HG02852 (cell line): ENCODE results near the gene EPAS1.

Source experiments
- ATAC-seq: cut with Tn5 transposase; IDR thresholded peaks from one replicate; pipeline ENCODE4 v1.9.1; 2021; ENCODE audit warnings: mild to moderate bottlenecking, moderate library complexity; ENCODE audit not compliant: unreplicated experiment

The EPAS1 gene

DNA sequence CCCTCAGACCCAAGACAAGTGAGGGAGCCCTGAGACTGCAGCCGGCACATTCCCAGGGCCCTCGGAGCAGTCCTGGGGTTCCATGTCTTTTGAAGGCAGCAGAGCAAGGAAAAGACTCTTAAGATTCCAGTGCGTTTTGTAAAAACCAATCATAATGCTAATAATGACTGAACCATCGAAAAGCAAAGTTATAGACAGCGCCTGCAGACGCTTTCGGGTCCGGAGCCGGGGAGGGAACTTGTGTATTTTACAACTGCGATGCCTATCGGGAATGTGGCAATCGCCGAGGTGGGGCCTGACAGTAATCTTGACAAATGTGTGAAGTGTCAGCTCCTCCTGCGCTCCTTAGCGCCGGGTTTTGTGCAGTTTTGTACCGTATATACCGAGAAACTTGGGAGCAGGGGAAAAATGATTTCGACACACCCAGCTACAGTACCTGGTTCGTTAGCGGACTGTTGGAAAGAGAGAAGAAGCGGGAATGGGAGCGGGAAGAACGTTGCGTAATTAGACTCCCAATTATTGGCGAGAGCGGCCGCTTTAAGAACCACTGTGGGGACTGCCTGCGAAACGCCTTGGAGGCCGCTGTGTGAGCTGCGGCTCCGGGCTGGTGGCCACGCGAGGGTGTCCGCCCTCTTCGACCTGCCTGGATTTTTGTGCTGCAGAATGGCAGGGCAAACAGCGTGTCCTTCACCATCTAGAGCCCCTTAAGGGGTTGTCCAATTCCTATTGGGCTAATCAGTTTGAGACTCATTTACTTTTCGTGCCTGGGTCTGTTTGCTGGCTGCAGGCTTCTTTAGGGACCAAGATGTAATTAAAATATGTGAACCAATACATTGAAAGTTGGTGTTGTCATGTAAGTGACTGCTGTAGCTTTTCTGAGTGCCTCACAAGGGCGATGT, 2.4 kb downstream of the EPAS1 start:
- no peak for ATAC-seq

DNA sequence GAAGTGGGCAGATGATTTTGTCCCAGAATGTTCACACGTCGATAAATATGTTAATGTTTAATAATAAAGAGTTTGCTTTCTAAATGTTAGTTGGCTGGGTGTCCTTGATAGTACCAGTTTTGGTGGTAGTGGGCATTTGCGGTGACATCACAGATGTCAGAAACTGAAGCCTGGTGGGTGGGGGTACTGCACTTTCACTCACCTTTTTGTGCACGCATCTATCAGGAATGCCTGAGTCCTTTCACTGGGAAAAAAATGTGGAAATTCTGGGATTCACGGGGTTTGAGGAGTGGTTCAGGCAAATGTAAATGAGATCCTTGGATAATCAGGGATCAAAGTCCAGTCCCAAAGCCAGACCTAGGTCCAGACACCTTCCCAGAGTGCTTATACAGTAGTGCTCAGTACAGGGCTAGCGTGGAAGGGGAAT, 3.2 kb downstream of the EPAS1 start:
- ATAC-seq: no peak

DNA sequence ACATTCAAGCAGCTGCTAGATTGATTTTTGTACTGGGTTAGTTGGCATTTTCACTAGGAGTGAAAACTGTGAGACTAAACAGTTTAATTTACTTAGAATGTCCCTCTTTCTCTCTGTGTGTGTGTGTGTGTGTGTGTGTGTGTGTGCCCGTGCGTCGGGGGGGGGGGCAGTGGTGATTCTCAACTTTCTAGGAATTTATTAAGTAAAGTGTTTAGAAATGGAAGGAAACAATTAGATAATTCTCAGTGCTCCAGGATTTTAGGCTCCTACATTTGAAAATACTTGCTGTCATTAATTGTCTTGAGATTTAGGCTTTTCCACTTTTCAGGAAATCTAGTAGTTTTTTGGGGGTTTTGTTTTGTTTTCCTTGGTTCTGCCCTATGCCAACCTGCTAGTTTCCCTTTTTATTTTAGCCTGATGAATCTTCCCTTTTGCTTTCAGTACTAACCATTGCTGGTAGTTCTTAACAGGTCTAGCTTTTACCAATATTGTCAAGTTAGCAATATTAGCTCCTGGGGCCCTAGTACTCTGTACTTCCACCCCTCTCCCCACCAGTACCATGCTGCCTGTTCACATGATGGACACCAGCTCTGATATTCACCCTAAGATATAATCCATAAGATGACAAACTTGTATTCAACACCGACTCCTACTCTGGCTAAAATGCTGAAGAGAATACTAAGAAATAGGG, 4.9 kb downstream of the EPAS1 start:
- ATAC-seq: no peak

DNA sequence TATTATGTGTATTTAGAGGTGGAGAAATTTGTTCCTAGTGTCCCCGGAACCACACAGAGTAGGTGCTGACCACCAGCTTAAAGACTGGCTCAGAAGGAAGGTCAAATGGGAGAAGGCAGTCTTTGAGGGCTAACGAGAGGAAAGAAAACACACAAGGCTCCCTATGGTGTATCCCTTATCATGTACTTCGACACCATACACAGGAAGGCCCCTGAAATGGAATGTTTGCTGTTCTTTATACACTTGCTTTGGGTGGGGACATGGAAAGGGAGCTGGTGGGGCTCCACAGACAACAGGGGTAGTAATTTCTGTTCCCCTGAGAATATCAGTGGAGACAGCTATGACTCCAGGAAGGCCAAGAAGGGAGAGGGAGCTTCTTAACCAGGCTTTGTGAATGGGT, 6.0 kb downstream of the EPAS1 start:
- no peak for ATAC-seq

DNA sequence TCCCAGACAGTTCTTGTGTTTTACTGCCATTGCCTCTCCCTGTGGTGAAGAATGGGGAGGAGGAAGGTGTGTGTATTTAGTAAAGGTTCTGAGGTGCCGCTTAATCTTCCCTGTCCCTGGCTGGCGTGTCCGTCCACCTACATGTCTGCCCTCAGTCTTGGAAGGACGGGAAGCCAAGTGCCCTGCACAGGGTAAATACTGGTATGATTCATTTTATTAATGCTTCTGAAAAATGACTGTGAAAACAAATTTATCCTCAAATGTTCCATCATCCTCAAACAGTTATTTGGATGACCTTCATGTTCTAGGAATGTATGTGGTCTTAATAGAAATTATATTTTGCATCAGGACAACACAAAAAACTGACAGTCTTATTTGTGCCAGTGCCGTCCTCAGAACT, 6.6 kb downstream of the EPAS1 start:
- no peak for ATAC-seq

DNA sequence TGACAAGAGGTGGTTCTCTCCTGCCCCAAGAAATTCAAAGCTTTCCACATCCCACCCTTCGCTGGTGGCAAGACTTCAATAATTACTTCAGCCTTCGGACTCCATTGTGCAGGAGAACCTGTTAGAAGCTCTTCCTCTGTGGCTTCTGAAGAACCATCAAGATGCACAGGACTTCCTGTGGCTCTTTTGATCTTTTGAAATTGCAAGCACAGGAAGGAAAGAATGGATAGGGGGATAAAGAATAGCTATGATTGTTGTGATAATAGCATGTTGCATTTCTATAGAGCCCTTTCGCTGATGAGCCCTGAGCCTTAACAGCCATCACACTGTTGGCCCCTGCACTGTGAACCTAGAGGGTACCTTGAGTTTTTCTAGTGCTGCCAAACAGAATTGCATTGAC, 7.4 kb downstream of the EPAS1 start:
- no peak for ATAC-seq

DNA sequence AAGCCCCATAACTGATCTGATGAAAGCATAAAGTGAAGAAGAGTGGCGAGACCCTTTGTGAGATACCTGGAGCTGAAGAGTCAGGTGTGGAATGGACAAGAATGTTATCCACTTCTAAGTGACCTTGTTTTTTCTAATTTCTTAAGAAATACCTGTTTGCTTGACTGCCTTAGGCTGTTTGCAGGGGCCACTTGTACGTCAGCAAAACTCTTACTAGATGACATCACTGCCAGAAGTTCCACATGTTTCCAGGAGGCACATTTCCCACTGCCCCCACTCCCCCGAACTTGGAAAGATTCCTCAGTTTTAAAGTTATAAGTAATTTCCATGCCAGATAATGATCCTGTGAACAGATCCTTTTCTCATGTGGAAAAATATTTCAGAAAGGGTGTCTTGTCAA, 8.0 kb downstream of the EPAS1 start:
- ATAC-seq: no peak

DNA sequence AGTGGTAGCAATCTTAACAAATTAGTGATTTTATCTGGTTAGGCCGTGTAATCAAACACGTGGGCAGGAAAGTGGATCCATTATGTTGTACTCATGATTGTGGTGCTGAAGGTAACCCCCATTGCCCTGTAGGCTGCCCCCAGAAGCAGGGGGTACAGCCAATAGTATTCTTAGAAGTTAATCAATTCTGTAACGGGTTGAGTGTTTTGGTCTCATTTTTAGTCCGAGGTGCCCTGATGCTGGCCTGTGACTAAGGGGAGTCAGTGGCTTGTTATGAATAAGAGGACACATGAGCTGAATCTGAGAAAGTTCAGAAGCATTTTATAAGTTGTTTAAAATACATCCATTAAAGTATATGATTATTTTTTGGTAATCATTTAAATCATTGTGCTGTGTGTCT, 8.6 kb downstream of the EPAS1 start:
- ATAC-seq: no peak

DNA sequence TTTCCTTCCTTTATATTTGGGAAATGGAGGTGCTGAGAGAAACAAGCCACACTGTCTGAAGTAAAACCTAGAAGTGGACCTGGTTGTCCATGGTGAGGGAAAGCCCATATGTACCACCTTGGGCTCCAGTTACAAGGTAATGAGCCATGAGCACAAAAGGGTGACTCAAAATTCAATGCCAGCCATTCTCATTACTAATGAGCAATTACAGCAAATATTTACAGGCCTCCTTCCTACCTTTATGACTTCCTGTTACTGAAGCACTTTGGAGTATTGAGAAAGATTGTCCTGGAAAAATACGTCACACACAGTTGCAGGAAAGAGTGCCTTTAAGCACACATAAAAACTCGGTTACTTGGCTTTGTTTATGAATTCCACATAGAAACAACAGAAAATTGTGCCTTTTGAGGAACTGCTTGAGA, 9.1 kb downstream of the EPAS1 start:
- ATAC-seq: no peak

DNA sequence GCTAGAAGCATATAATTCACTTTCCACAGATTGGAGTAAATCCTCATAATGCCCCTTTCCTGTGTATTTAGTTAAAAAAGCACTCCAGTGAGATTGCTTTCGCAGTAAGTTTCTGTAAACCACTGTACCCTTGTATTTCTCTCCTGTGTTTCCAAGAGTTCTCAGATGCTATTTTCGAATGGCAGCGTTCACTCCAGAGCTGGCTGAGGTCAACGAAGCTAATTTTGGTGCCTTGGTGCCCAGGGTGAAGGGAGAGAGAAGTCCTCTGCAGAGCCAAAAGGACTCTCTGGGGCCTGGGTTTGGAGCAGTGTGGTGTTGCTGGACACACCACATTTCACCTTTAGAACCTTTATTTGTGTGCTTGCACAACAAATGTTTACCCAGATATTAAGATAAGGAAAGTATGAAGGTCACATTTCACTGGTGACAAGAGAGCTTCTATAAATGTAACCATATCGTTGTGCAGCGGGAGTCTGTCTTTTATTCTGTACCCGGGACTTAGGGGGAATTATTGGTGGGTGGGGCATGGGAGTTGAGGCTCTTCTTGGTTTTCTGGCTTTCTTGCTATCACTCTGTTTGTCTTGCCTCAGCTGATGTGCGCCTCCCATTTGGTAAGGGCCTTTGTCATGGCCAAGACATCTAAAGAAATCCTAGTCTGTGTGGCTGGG, 9.9 kb downstream of the EPAS1 start:
- no peak for ATAC-seq

DNA sequence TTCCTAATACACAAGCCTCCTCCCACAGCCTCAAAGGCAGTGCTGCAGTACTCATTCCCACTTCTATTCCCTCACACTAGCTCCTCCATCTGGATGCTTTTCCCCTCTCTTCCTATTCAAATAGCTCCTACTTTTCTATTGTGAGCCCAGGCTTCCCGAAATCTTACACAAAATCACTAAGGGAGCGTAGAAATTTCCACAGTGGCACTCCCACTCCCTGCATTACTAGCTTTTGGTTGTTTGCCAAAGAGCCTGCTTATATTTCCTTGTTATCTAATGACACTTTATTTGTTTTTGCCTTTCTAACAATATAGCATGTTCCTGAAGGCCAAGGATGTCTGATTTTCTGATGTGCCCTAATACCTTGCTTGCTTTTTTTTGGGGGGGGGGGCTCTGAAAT, 10.9 kb downstream of the EPAS1 start:
- no peak for ATAC-seq

DNA sequence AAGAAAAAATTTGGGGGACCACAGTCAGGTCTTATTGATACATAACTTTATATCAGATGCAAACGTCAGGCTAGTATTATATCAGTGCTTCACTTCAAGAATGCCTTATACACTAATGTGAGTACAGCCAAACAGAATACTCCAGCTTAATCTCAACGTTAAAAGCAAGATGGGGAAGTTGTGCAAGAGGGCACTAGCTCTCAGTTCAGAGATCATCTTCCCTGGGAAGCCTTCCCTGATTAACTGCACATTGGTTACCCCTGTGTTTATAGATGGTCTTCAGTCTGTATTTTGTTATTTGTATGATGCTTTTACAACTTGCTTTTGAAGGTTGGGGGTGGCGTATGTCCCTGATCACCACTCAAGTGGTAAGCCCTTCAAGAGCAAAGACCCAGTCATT, 11.4 kb downstream of the EPAS1 start:
- no peak for ATAC-seq

DNA sequence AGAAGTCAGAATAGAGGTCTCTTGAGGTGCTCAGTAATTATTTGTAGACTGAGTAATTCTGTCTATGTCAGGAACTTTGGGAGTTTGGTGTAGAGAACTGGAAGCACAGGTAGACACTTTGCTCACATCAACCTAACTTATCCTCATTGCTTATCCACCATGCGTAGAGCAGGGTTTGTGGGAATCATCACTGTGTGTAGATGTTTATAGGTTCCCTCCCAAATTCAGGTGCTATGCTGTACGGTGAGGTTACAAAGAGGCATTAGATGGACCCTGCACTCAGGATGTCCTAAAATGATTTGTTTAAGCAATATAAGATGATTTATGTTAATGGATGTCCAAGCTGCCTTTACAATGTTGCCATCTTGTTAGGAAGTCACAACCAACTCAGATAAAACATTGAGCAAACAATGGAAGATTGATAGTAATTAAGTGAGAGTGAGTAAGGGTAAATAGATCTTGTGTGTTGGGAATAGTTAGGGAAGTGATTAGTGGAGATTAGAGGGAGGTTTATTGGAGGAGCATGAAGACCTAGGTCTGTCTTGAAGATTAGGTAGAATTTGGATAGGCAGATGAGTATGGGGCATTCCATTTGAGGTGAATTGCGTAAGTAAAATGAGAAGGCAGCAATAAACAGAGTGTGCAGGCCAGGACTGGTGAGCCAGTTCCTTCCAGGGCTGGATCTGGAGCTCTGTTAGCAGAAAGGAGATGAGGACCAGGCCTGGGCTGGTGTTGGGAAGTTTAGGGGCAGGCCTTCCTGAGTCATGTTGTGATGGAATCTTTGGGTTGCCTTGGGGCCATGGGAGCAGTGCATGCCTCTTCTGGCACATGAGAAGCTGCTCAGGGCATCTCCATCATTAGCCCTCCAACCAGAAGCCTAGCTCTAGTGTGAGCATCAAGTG, 12.1 kb downstream of the EPAS1 start:
- no peak for ATAC-seq

DNA sequence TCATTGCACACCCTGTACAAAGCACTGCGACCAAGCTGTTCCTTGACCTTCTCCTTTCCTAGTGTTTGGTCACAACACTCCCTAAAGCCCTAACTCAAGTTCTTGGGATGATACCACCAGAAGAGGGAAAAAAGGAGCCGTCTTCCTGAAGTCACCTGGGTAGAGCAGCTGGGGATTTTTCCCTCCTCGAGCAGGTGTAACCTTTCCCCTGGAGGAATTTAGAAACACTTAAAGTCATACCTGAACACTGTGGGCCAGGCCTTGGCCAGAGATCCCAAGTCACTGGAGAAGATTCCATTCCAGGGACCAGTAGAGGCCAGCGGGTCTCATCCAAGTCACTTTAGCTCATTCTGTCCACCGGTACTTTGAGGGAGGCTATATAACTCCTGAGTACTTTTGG, 13.2 kb downstream of the EPAS1 start:
- no peak for ATAC-seq

DNA sequence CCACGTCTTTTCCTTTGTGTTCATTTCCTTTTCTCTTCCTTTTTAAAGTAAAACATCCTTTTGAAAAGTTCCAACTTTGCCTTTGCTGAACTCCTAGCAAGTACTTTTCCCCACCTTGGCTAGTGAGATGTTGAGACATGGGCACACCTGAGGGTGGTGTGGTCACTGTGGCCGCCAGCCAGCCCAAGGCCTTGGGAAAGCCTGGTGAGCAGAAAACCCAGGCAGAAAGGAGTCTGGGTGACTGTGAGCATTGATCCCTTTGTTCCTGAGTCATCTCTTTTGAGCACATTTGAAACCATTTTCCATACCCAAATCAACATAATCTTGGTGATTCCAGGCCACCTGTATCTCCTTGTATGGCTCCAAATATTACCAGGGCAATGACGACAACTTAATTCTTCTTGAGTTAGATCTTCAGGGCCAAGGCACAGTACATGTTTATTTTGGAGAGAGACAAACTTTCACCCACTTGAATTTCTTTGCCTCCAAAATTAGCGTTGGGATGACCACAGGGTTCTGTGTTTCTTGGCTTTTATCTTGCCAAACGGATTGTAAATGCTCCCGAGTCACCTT, 14.5 kb downstream of the EPAS1 start:
- ATAC-seq: no peak

DNA sequence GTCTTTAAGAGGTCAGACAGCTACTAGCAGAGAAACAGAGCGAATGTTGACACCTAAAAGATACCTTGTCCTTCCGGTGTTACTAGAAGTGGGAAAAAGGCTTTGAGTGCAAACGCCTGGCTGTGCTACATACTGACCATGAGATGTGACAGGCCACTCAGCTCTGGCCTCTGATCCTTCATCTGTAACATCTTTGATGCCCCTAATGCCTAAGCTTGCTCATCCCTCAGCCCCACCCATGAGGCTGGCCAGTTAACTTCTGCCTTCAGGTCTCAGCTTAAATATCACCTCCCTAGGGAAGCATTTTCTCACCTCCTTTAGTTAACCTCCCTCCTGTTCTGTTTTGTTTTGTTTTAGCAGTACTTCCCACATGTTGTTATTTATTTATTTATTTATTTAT, 15.9 kb downstream of the EPAS1 start:
- no peak for ATAC-seq

DNA sequence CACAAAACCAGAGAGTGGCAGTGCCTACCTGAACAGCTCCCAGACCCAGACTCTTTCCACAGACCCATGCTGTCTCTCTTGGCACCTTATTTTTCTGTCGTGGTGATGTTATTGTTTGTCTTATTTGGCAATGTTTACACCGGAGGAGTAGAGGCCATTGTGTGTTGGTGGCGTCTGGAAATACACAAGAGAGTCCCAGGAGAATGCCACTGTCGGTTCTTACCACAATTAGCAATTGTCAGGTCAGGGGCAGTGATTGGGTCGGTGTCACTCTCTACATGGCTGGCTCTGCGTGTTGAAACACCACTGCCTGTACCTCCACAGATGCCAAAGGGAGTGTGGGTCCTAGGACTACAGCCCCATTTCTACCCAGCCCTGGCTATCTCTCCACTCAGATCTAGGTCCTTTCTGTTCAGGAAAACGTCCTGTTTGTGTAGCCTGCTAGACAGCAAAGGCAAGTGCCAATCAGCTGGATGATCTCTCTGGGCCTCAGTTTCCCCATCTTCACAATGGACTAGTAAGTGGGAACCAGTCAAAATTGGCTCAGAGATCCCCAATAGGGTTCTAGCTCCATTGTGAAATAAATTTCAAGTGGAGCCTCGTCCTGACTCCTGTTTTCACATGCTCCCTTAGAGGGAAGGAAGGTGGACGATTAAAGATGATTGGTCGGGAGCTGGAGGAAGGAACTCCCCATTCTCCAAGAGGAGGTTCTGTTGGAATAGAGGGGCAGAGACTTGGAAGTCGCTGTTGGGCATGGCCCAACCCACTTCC, 17.0 kb downstream of the EPAS1 start:
- no peak for ATAC-seq

DNA sequence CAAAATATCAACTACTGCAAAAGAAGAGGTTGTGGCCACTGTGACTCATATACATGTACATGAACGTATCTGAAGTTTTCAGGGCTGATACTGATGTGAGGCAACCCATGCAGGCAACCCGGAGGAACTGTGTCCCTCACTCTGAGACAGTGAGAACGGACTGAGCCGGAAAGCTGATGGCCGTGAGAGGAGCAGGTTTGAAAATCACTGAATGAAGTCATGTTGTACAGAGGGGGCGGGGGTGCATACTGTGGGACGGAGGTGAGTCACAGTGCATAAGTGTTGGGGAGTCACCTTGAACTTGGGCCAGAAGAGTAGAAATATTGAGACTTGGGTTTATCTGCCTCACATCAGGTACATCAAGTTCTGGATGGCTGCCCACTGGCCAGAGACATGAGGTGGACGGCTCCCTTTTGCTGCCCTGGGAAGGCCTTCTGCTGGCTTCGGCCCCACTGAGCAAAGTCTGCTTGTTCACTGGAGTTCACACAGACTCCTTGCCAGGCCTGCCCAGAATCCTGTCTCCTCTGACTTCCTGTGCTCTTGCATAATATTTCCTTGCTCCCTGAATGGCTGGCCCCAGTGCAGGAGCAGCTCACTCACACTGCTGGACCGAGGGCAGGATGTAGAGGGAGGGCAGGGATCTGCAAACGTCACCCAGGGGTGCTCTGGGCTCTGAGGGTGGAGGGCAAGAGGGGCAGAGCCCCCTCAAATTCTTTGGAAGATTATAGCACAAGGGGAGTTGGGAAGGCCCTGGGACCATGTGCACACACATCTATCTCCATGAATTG, 18.1 kb downstream of the EPAS1 start:
- ATAC-seq: no peak

DNA sequence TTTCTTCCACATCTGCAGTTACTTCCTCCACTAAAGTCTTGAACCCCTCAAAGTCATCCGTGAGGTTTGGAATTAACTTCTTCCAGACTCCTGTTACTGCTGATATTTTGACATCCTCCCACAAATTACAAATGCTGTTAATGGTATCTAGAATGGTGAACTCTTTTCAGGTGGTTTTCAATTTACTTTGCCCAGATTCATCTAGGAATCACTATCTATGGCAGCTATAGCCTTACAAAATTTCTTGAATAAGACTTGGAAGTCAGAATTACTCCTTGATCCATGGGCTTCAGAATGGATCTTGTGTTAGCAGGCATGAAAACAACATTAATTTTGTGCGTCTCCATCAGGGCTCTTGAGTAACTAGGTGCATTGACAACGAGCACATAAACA, 19.9 kb downstream of the EPAS1 start:
- no peak for ATAC-seq
